Stimulated activated CD8-positive, alpha-beta memory T cell treated with anti-CD3 and anti-CD28 coated beads, Interleukin-7, amount 100 ng/mL, for 48 hours (primary cell): Measurements from ENCODE around the gene DCP2.

Experiments
- DNase-seq, 2 donors: peaks; one replicate each; pipeline ENCODE4 v3.0.0-alpha.2; 2020; ENCODE audit warnings: low read depth in 1 of 2; ENCODE audit errors: extremely low read depth in 1 of 2

The DCP2 gene

DNA sequence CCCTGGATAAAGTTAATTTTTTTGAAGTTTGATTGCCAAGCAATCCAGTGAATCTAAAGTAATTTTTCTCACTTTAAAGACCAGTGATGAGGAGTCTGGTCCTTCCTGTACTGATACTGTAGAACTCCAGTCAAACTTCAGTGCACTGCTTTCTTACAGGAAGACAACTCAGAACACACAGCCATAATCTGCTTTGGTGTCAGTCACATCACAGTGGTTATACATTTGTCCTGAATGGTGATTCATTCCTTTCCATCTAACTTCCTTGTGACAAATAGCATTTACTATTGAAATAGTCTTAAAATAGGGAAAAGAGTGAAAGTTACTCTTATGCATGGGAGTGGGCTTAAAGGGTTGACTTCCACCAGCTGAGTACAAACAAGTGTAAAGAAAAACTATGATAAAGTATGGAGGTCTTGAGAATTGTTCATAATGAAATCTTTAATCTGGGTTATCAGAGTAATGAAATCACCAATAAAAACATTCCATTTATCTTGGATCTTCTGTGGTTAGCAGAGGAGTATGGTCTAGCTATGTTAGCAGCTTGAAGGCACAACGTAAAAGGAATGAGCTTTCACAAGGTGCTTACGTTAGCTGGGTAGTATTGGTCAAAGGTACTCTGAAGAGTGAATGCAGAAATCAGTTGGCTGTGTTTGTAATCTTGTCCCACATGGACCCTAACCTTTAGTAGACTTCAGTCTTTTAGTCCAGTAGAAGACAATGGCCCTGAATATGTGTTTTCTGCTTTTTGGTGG lies 41.5 kb downstream of the DCP2 start:
- no peak for DNase-seq

DNA sequence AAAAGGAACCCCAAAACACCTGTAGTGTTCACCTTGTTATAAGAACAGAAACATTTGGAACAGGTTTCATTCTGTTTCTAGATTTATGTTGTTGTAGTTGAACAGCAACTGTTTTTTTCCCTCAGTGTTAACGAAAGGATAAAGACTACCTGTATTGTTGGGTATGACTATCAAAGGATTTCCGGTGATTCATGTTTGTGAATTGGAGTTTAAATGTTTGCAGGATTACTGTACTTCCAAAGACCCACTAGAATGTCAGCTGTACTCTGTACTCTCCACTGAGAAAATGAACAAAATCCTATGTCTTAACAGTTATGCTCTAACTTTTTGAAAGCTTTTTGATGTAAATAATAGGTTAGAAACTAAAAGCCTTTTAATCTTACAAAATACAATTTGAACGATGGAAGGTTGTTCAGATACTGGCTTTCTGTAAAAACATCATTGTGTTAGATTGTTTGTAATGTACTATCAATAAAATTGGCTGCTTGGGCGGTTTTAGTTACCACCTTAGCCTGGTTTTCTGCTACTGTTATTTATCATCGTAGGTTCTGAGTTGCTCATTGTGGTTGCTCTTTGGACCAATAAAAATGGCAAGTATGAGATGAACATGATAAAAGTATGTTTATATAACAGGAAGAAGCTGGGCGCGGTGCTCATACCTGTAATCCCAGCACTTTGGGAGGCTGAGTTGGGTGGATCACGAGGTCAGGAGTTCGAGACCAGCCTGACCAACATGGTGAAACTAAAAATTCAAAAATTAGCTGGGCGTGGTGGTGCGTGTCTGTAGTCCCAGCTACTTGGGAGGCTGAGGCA lies 44.1 kb downstream of the DCP2 start:
- DNase-seq, result no peak

DNA sequence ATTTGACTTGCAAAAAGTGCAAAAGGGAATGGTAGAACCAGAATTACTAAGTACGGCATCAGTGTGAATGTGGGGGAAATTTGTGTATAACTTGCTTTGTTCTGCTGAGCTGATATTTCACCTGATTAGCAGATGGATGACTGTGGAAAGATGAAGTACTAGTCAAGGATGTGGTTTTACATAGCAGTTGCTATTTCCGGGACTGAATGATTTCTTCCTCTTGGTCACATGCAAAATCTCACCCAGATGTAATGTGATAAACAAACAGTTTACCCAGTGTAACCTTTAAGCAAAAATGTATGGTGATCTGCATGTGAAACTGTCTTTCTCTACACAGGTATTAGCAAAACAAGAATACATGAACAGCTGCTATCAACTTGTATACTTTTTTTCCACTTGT lies 46.1 kb downstream of the DCP2 start:
- no peak for DNase-seq

DNA sequence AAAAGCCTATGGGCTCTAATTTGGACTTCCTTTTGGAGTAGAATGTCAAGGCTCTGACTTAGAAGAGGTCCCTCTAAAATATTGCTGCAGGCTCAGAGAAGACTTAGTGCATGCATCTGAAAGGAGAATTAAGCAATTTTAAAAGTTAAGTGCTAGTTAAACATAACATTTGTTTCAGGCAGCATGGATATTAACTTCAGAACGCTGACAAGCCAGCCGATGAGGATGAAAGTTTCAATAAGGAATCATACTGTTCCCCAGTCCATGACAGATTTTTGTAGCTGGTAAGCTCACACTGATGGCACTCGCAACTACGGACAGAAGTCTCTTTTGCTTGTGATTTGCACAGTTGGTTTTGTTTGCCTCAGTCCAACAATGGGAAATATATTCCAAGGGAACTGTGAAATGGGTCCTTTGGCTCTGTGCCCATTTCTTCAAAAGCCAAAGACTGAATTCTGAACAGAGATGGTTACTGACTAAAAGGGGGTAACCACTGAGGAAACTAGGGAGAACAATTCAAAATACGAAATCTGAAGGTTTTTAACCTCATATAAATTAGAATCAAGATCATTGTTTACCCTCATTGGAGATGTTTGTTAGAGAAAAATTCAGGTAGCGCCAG lies 47.6 kb downstream of the DCP2 start:
- no peak for DNase-seq

DNA sequence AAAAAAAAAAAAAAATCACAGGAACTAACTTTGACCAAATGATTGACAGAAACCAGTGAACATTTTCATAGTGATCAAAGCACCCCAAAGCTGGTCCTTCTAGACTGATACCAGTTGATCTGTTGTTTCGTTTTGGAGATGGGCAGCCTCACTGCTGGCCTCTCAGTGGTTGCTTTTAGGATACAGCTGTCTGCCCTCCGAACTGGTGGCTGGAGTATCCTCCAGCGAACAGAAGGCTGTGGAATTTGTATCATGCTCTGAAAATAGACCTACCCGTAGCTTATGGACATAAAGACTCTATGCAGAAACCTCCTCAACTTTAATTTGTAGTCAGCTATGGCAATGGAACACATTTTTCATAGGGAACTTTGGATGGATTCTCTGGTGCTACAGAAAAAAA lies 49.0 kb downstream of the DCP2 start:
- no peak for DNase-seq

DNA sequence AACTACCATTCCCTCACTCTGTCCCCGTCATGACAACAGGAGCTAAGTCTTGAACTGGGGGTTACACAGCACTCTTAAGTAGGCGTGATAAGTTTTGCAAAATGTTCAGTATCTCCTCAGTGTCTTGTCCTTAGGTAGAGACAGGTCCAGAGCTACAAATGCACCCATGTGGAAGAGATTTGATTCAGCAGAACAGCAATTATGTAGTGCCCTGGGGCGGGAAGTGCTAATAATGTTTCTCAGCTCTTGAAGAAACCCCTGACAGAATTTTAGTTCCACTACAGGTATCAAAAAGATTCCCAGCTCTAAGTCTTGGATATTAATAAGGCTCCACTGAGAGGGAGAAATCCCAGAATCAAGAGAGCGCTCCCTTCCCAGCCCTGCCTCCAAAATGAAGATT lies 49.6 kb downstream of the DCP2 start:
- DNase-seq, result no peak

DNA sequence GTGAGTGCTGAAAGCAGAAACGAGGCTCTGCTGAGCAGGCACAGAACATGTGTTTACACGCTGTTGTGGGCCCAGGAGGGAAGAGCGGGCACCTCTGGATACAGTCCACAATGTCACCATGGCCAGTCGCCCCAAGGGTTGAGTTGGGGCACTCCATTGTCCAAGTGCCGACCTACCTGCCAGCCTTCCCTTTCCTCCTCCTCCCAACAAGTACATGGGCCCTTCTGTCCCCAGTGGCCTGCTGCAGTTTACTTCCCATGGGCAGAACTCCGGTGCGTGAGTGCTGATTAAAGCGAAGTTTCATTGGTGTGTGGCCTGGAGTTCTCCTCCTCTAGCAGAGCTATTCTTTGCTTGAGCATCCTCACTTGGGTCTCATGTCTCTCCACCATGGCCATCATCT lies 50.4 kb downstream of the DCP2 start:
- DNase-seq, result no peak

DNA sequence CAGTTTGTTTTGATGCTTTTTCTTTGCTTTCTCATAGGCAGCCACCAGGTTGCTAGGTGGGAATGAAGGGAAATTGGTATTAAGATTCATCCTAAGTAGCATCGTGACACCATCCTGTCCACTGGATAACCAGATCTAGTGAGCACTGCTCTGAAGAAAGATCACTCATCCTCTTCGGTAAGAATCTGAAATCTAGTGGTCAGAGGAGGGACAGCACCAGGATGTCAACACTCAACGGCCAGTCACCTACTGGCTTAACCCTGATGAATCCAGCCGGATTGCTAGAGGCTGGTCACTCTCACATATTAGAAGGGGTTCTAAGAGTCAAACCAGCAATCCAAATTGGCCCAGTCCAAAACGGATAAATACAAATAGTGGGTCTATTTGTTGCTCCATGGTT lies 50.8 kb downstream of the DCP2 start:
- DNase-seq, result no peak

DNA sequence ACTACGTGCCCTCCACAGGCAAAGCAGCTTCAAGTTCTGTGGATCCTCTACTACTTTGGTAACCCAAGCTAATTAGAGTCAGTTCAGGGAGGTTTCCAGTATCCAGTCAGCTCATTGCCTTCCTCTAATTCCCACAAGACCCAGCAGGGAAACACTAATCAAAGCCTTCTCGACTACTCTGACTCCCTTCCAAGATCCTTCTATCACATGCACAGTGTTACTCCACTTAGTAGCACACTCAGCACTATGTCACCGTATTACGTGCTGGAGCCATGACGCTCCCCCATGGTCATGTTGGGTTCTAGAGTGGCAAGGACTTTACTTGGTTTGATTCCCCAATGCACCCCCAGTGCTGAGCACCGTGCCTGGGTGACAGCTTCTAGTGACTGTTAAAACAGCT lies 53.0 kb downstream of the DCP2 start:
- DNase-seq, result no peak

DNA sequence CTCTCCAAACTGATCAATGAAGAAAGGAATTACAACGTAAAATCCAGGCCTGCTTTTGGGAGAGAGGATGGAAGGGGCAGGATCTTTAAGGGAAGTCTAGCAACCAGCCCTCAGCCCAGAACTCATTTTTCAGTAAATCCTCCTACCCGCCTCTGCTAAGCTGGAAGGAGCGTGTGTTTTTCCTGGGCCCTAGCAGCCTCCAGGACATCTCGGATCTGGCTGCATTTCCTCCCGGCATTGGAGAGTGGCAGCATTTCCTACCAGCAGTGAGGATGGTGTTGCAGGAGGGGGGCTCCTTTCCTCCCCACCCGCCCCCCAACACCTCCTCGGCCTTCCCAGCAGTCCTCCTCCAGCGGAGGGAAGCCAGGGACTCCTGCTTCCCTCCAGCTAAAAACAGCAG lies 54.5 kb downstream of the DCP2 start:
- no peak for DNase-seq

DNA sequence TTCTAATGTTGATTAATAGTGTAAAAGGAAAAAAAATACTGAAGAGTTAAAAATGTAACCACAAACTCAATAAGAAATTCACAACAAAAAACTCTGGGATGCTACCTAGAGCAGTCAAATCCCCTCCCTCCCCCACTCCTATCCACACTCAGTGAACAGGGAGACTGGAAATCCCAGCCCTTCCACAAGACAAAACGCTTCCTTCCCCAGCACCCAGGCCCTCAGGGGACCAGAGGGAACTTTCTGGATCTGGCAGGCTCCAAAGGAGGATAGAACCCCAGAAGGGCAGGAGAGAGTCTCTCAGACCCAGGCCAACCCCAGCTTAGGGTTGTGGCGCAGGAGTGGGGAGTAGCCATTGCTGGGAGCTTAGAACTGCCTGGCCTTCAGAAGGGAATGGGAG lies 55.0 kb downstream of the DCP2 start:
- DNase-seq, result no peak

DNA sequence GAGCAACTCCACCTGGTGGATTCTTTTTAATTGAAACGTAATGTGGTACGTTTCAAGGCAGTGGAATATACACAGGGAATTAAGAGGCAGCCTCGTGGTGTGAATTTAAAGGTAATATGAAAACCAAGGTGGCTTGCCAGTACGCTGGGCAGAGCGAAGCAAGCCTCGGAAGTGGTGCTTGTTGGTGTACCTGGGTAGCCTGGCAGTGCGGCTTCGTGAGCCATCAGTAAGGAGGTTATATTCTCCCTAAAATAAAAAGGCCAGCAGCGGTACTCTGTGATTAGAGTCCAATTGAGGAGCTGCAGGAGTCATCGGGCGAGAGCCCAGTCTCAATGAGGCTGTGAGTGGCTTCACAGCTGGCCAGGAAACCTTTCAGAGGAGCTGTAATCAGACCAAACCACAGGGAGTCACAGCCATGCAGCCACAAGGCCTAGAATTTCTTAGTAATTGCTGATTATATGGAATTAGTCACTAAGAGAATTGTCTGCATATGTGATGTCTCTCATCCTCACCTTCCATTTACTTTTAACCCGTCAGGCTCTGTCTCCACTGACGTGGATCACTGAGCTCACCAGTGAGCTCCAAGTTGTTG lies 57.7 kb downstream of the DCP2 start:
- DNase-seq, result no peak

DNA sequence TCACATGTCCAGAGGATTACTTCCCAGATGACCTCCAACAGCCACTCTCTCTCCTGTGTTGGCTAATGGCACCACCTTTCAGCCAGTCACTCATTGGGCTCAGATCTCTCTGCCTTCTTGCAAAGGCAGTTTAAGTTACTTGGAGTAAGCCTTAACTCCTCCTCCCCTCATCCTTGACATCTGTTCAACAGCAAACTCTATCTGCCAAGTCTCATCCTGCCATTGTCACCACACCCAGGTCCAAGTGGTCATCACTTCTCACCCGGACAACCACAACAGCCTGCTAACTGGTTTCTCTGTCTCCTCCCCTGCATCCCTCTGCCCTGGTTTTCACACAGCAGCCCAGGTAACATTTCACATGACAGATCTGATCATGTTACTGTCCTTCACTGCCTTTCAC lies 58.5 kb downstream of the DCP2 start:
- no peak for DNase-seq

DNA sequence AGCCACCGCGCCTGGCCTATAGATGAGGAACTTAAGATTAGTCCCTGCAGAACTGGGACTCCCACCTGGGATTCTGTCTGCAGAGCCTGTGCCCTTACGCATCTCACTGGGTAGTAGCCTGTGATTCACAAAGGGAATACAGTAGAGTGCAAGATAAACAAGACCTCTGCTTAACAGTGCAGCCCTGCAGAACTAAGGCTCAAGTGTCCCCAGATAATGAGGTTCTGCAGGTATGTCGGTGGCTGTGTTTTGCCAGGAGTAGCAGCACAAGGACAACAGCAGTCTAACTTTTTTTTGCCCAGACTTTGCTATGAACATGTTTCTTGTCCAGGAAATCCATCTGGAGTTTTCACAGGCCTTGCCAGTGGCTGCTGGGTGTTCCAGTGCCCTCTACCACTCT lies 59.7 kb downstream of the DCP2 start:
- no peak for DNase-seq

DNA sequence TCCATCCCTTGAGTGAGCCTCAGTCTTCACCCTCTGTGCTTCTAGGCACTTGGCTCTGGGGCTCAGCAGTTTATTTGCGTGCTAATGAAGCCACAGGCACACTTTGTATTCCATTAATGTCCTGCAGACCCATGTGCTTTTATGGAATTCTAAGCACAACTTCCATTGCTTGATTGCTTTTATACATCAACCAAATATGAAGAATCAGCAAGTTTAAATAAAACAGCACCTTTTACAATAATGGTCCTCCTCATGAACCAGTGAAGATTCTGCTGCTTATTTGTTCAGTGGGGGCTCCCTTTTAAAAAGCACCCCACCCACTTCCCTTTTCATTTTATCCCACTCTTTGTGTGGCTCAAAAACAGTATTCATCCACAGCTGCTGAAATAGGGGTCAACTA lies 60.2 kb downstream of the DCP2 start:
- no peak for DNase-seq

DNA sequence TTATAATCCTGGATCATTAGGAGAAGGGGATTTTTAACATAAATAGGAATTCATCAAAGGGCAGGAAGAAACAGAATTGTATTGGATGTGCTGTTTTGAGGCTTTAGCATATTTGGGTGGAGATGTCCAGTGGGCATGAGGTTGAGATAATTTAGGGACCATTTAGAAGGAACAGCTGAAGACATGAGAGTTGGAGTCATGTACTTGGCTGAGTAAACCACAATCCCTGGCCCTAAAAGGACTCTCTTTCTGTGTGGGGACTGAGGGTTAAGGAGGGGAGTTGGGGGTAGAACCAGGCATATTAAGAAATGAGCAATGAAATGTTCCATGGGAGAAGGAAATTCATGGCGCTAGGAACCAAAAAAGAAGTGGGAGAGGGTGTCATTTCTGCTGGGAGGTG lies 61.5 kb downstream of the DCP2 start:
- no peak for DNase-seq

DNA sequence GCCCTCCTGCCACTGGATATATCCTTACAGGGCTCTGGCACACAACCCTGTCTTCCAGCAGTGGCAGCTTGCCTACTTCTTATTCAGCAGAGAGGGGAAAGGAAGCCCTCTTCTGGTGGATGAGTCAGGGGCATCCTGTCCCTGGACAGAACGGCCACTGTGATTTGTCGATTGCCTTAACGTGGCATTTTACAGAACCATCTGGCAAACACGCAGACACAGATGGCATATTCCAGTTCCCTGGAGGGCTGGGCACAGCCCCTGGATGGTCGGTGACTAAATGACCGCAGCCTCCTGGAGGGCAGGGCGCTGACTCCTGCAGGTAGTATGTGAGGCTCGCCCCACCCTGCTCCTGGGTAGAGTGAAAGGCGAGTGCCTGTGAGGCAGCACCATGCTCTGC lies 62.1 kb downstream of the DCP2 start:
- DNase-seq, result no peak

DNA sequence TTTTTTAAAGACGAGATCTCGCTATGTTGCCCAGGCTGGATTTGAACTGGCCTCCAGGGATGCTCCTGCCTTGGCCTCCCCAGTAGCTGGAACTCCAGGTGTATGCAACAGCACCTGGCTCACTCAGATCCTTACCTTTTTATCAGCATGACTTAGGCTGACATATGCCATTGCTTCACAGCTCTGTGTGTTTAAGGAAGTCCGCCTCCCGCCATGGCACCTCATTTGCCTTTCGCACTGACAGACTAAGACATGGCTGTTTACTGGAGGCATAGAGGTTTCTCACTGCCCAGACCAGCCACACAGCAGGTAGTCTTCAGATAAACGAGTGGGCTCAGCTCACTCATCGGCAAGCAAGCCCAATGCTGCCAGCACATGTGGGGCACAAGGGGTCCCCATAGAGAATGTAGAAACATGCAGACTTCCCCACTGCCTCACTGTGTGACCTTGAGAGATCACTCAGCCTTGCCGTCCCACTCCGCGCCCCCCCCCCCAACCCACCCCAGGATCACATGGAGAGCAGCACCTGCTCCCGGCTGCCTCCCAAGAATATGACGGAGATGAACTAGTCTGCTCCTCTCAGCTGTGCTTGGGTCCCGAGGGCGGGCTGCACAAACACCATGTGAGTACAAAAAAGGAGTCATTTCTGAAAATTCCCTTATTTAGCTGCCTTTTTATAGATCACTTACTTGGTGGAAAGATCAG lies 62.8 kb downstream of the DCP2 start:
- DNase-seq, result no peak

DNA sequence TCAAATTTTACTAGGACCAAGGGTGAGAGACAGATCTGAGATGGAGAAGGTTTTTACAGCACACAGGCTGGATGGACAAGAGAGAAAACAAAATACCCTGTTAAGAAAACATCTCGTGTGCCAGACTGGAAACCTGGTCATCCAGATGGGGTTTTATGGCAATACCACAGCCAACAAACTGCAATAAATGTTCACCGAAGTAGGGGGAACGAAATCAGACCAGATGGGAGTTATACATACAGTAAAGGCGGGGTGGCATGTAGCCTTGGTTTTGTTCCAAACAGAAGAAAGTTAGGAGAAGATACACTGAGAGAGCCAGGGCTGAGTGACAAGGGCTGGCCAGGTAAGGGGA lies 63.3 kb downstream of the DCP2 start:
- no peak for DNase-seq

DNA sequence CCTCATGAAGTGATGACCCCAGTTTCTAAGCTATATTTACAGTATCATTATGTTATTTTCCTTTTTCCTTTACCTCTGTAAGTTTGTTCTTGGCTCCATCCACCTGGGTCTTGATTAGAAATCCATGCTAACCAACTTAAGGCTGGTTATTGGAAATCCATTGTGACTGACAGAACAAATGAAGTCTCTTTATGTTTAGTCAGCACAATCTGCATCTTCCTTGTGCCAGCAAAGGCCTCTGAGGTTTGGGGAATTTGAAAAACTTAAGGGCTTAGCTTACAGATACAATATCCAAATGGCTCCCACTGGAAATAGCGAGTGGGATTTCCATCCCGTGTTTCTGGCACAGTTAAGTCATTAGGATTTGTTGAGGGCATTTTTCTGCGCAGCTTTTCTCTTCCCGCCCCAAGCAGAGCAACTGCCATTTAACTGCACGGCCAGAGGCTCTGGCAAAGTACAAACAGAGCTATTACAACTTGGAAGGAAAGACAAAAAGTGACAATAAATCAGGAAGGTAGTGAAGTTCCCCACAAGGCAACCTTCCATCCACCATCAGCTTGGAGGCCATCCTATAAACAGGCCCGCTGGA lies 64.2 kb downstream of the DCP2 start:
- no peak for DNase-seq
